ENCODE measurements around the gene GTPBP6. TPM values are rescaled to one million over a fixed set of nuclear protein-coding genes. Genes with fewer than 3 reads are reported as not detected.

GTPBP6 gene, protein sequence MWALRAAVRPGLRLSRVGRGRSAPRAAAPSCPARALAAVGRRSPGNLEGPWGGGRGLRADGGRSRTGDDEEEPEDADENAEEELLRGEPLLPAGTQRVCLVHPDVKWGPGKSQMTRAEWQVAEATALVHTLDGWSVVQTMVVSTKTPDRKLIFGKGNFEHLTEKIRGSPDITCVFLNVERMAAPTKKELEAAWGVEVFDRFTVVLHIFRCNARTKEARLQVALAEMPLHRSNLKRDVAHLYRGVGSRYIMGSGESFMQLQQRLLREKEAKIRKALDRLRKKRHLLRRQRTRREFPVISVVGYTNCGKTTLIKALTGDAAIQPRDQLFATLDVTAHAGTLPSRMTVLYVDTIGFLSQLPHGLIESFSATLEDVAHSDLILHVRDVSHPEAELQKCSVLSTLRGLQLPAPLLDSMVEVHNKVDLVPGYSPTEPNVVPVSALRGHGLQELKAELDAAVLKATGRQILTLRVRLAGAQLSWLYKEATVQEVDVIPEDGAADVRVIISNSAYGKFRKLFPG
- total RNA-seq, result 54.3 and 56.5 TPM in 2 replicates

DNA sequence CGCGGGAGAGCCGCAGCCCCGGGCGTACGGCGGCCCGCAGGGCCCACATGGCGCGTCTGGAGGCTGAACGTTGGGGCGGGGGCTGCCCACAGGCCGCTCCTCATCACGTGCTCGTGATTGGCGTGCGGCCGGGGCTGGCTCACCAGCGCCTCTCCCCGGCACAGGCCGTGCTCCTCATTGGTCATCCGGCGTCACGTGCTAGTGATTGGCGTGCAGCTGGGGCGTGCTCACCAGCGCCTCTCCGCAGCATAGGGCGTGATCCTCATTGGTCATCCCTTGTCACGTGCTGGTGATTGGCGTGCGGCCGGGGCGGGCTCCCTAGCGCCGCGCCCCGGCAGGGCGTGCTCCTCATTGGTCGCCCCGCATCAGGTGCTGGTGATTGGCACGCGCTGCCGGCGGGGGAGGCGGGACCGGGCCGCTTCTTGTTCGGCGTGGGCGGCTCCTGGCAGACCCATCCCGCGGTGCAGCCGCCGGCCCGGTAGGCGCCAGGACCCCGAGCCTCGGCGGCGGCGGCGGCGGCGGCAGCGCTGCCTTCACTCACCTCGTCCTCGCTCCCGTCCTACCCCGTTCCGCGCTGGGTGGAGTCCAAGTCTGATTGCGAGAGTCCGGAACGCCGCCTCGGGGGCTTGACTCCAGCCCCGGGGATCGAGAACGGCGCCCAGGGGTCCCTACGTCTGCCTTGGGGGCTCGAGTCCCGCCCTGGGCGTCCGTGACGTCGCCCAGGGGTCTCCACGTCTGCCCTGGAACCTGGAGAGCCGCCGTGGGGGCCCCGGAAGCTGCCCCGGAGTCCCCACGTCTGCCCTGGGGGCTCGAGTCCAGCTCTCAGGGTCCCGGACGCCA, at the start of gene GTPBP6:
Gene GTPBP6, minus strand, starts transcription at position 58 of the 840 bp plus-strand sequence. Its CDS starts 9 bp downstream, at position 49.

DNA sequence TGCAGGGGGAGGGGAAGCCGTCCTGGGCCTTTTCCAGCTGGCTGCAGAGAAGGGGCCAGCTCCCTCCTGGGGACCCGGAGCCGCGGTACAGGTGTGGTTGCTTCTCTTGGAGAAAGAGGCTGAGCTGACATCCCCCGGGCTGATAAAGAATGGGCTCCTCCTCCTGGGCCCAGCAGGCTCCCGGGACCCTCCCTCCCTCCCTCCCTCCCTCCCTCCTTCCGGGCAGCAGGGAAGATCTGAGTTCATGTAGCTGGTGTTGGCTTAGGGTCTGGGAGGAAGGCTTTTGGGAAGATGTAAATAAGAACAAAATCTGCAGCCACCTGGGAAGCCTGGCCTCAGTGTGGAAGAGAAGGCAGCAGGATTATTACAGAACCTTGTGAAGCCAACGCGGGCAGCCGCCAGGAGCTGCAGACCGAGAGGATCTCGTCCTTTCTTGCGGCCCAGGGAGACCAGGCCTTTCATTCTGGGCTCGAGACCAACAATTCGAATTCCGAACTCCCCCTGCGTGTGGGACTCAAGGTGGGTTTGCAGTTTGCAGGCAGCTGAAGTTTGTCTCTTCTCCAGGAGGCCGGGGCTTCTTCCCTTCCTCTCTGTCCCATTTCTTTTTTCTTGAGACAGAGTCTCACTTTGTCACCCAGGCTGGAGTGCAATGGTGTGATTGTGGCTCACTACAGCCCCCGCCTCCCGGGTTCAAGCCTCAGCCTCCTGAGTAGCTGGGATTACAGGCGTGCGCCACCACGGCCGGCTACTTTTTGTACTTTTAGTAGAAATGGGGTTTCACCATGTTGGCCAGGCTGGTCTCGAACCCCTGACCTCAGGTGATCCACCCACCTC, 37.2 kb downstream of the GTPBP6 start, which contains the start of gene PLCXD1:
Gene PLCXD1, plus strand, starts transcription at position 216 of the 834 bp plus-strand sequence. CDS start 2,807 bp downstream, outside the sequence.

Other genes starting within 250 kb of the GTPBP6 start
- 6.1 and 40.9 TPM in 2 replicates for gene PLCXD1, start 37.4 kb downstream of the GTPBP6 start, total RNA-seq
- 7.7 and 17.6 TPM in 2 replicates for gene PPP2R3B, start 68.1 kb upstream of the GTPBP6 start, total RNA-seq

All from placental pericyte (primary cell).